ENCODE measurements around the gene NETO1.

NETO1 gene

GRCh38 chr18:72720116-72720515 lies 147.7 kb downstream of the NETO1 start:
- ChIA-PET CTCF (interaction anchor here (0.6 kb wide), 1 partner anchor 436 kb away, joined by 3 read pairs; no protein-coding TSS in a partner anchor), POLR2A (no interaction called here)
- TF ChIP-seq ZNF560 (tag by site-specific recombination; IDR thresholded peaks at IDR 0.05; ENCODE audit: borderline replicate concordance), result no peak
- no peak for TF ChIP-seq BCL11A (tag by site-specific recombination; IDR thresholded peaks at IDR 0.05; ENCODE audit: low read depth)
- no peak for TF ChIP-seq ZSCAN30 (tag by site-specific recombination; IDR thresholded peaks at IDR 0.05)
- TF ChIP-seq ZNF121 (tag by site-specific recombination; IDR thresholded peaks at IDR 0.05), result no peak
- no peak for TF ChIP-seq ZNF747 (tag by site-specific recombination; IDR thresholded peaks at IDR 0.05)
- TF ChIP-seq ZNF175 (tag by site-specific recombination; IDR thresholded peaks at IDR 0.05), result no peak
- no peak for TF ChIP-seq ZNF138 (tag by site-specific recombination; IDR thresholded peaks at IDR 0.05; ENCODE audit: borderline replicate concordance)
- TF ChIP-seq ZNF423 (tag by site-specific recombination; IDR thresholded peaks at IDR 0.05), result no peak
- Histone ChIP-seq H3K9me3 (ENCODE audit: control insufficient read depth, insufficient read depth, low read depth, low read length) (no peaks in the 10 kb centered on the region), H3K4me1 (ENCODE audit: control insufficient read depth, insufficient read depth, low read length) (no peaks in the 10 kb centered on the region), H3K27ac (ENCODE audit: extremely low read depth, low read depth, low read length) (no peak overlapping the region), H3K4me3 (ENCODE audit: low read depth, low read length) (no peak overlapping the region), H3K36me3 (ENCODE audit: control insufficient read depth in 2 of 2, insufficient read depth in 1 of 2, low read length in 2 of 2) (no peaks in the 10 kb centered on the region)

- H3K27ac ChIP-seq (ENCODE audit: extremely low read depth, low read depth, low read length), result no peak overlapping the region
- TF ChIP-seq ZNF23 (tag by site-specific recombination; IDR thresholded peaks at IDR 0.05; ENCODE audit: borderline replicate concordance) (no peak), ZNF626 (tag by site-specific recombination; IDR thresholded peaks at IDR 0.05) (no peak), ZNF112 (tag by site-specific recombination; IDR thresholded peaks at IDR 0.05) (no peak), ZNF658 (tag by site-specific recombination; IDR thresholded peaks at IDR 0.05) (no peak), ZBTB21 (tag by site-specific recombination; IDR thresholded peaks at IDR 0.05) (no peak), ZNF37A (tag by site-specific recombination; IDR thresholded peaks at IDR 0.05) (no peak), BCL11A (tag by site-specific recombination; IDR thresholded peaks at IDR 0.05; ENCODE audit: low read depth) (no peak), PATZ1 (tag by site-specific recombination; IDR thresholded peaks at IDR 0.05) (no peak), ZNF140 (tag by site-specific recombination; IDR thresholded peaks at IDR 0.05) (no peak), OSR2 (tag by site-specific recombination; IDR thresholded peaks at IDR 0.05) (no peak)
- H3K4me3 ChIP-seq (ENCODE audit: low read depth, low read length), result no peak overlapping the region
- H3K4me1 ChIP-seq (ENCODE audit: control insufficient read depth, insufficient read depth, low read length), result no peaks in the 10 kb centered on the region
- ChIA-PET CTCF (no interaction called here), POLR2A (no interaction called here)
- no peaks in the 10 kb centered on the region for H3K9me3 ChIP-seq (ENCODE audit: control insufficient read depth, insufficient read depth, low read depth, low read length)
- H3K36me3 ChIP-seq (ENCODE audit: control insufficient read depth in 2 of 2, insufficient read depth in 1 of 2, low read length in 2 of 2), result no peaks in the 10 kb centered on the region
These were observed 163.6 kb downstream of the NETO1 start for GRCh38 chr18:72704202-72704601.

- Histone ChIP-seq H3K4me3 (ENCODE audit: low read depth, low read length) (no peak overlapping the region), H3K4me1 (ENCODE audit: control insufficient read depth, insufficient read depth, low read length) (no peaks in the 10 kb centered on the region), H3K27ac (ENCODE audit: extremely low read depth, low read depth, low read length) (no peak overlapping the region), H3K36me3 (ENCODE audit: control insufficient read depth in 2 of 2, insufficient read depth in 1 of 2, low read length in 2 of 2) (no peaks in the 10 kb centered on the region), H3K9me3 (ENCODE audit: control insufficient read depth, insufficient read depth, low read depth, low read length) (no peaks in the 10 kb centered on the region)
- ChIA-PET POLR2A (no interaction called here), CTCF (interaction anchor here (0.8 to 1.3 kb wide), 4 partner anchors 27 to 435 kb away, joined by 3 to 7 read pairs (median 4); no protein-coding TSS in a partner anchor)
- TF ChIP-seq ZNF654 (tag by site-specific recombination; IDR thresholded peaks at IDR 0.05; ENCODE audit: low read depth), result peak; percentile 22
- TF ChIP-seq ZNF341 (tag by site-specific recombination; IDR thresholded peaks at IDR 0.05; ENCODE audit: low read depth), result no peak
- no peak for TF ChIP-seq HOXA7 (CRISPR knock-in tag; IDR thresholded peaks at IDR 0.05; ENCODE audit: borderline replicate concordance)
- no peak for TF ChIP-seq ZNF560 (tag by site-specific recombination; IDR thresholded peaks at IDR 0.05; ENCODE audit: borderline replicate concordance)
- TF ChIP-seq ZNF48 (tag by site-specific recombination; IDR thresholded peaks at IDR 0.05), result no peak
- TF ChIP-seq, protein P1, sequence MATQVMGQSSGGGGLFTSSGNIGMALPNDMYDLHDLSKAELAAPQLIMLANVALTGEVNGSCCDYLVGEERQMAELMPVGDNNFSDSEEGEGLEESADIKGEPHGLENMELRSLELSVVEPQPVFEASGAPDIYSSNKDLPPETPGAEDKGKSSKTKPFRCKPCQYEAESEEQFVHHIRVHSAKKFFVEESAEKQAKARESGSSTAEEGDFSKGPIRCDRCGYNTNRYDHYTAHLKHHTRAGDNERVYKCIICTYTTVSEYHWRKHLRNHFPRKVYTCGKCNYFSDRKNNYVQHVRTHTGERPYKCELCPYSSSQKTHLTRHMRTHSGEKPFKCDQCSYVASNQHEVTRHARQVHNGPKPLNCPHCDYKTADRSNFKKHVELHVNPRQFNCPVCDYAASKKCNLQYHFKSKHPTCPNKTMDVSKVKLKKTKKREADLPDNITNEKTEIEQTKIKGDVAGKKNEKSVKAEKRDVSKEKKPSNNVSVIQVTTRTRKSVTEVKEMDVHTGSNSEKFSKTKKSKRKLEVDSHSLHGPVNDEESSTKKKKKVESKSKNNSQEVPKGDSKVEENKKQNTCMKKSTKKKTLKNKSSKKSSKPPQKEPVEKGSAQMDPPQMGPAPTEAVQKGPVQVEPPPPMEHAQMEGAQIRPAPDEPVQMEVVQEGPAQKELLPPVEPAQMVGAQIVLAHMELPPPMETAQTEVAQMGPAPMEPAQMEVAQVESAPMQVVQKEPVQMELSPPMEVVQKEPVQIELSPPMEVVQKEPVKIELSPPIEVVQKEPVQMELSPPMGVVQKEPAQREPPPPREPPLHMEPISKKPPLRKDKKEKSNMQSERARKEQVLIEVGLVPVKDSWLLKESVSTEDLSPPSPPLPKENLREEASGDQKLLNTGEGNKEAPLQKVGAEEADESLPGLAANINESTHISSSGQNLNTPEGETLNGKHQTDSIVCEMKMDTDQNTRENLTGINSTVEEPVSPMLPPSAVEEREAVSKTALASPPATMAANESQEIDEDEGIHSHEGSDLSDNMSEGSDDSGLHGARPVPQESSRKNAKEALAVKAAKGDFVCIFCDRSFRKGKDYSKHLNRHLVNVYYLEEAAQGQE (tag by site-specific recombination; IDR thresholded peaks at IDR 0.05), result no peak
- TF ChIP-seq WT1 (tag by site-specific recombination; IDR thresholded peaks at IDR 0.05), result no peak
These were observed 166.7 kb downstream of the NETO1 start for GRCh38 chr18:72700961-72701710.

Data from HEK293 (cell line).